ENCODE results near the gene GNA12.
"Not testable (repeated sequence)": the region's sequence is repeated elsewhere in the genome, so short reads cannot be mapped to it uniquely, and the experiment has no call there.

The GNA12 gene

GRCh38 chr7:2738766-2739549, 105.2 kb downstream of the GNA12 start:
- H3K4me1 ChIP-seq: peaks cover 7% of the 10 kb centered on the region

GRCh38 chr7:2737771-2738540, 106.2 kb downstream of the GNA12 start:
- no peak for DNase-seq
- Histone ChIP-seq H3K36me3 (no peaks in the 10 kb centered on the region), H3K9me3 (no peaks in the 10 kb centered on the region), H3K4me3 (ENCODE audit: low read depth, low read length) (no peak overlapping the region), H3K4me1 (peaks cover 9% of the 10 kb centered on the region), H3K27me3 (no peaks in the 10 kb centered on the region)
- TF ChIP-seq CTCF (IDR thresholded peaks at IDR 0.05; ENCODE audit: low read depth, low read length): no peak

More at GRCh38 chr7:2738766-2739549, 105.2 kb downstream of the GNA12 start:
- TF ChIP-seq CTCF (IDR thresholded peaks at IDR 0.05; ENCODE audit: low read depth, low read length): no peak
- Histone ChIP-seq H3K9me3 (no peaks in the 10 kb centered on the region; the same call in 1 of the 2 replicates), H3K36me3 (no peaks in the 10 kb centered on the region), H3K27me3 (no peaks in the 10 kb centered on the region), H3K4me3 (ENCODE audit: low read depth, low read length) (no peak overlapping the region)
- no peak for DNase-seq

GRCh38 chr7:2737005-2737743, 106.9 kb downstream of the GNA12 start:
- not testable (repeated sequence) for DNase-seq, H3K4me1 ChIP-seq, H3K27me3 ChIP-seq

GRCh38 chr7:2736411-2736914, 107.6 kb downstream of the GNA12 start:
- H3K4me3 ChIP-seq (ENCODE audit: low read depth, low read length): no peak overlapping the region
- no peaks in the 10 kb centered on the region for H3K27me3 ChIP-seq
- no peak for DNase-seq
- H3K9me3 ChIP-seq: no peaks in the 10 kb centered on the region
- H3K36me3 ChIP-seq: 0 out of 2 replicates have a peak, but pooled peaks cover under 1% of the 10 kb centered on the region
- H3K4me1 ChIP-seq: peaks cover 9% of the 10 kb centered on the region
- no peak for TF ChIP-seq CTCF (IDR thresholded peaks at IDR 0.05; ENCODE audit: low read depth, low read length)

More at GRCh38 chr7:2737005-2737743, 106.9 kb downstream of the GNA12 start:
- H3K36me3 ChIP-seq; H3K9me3 ChIP-seq; H3K4me3 ChIP-seq (ENCODE audit: low read depth, low read length): not testable (repeated sequence)

GRCh38 chr7:2735744-2736143, 108.4 kb downstream of the GNA12 start:
- DNase-seq: no peak
- Histone ChIP-seq H3K4me3 (ENCODE audit: low read depth, low read length) (no peak overlapping the region), H3K9me3 (no peaks in the 10 kb centered on the region), H3K27me3 (no peaks in the 10 kb centered on the region), H3K36me3 (0 out of 2 replicates have a peak, but pooled peaks cover 3% of the 10 kb centered on the region), H3K4me1 (peaks cover 9% of the 10 kb centered on the region)
- no peak for TF ChIP-seq CTCF (IDR thresholded peaks at IDR 0.05; ENCODE audit: low read depth, low read length)

Data from BE2C (cell line).